Measurements from ENCODE around the gene ARL2. TPM values are rescaled to one million over a fixed set of nuclear protein-coding genes. Genes with fewer than 3 reads are reported as not detected.

The ARL2 gene
- total RNA-seq, 3 donors from 2014 or later (not counting 1 experiment from before 2014, with no cell fraction given): 19.9 to 20.5 (median 20.2) TPM

GRCh38 chr11:65035579-65035978, 21.6 kb downstream of the ARL2 start:
- intact Hi-C loops (cut with micrococcal nuclease): no loop called here
- H3K27me3 Mint-ChIP-seq (ENCODE audit: low read depth in 2 of 2): no peaks in the 10 kb centered on the region
- WGBS (ENCODE audit: insufficient coverage): 91% methylated on average over 11 of the region's 11 CpGs

GRCh38 chr11:65036931-65037330, 23.0 kb downstream of the ARL2 start:
- intact Hi-C loops (cut with micrococcal nuclease): no loop called here
- Mint-ChIP-seq H3K9me3 (no peaks in the 10 kb centered on the region), H3K4me3 (no peak overlapping the region), H3K4me1 (peaks cover 6% of the 10 kb centered on the region in 2 donors), H3K27me3 (ENCODE audit: low read depth in 2 of 2) (no peaks in the 10 kb centered on the region), H3K27ac (no peak overlapping the region), H3K36me3 (no peaks in the 10 kb centered on the region)
- 94% methylated on average over 6 of the region's 6 CpGs for WGBS (ENCODE audit: insufficient coverage)
- no peak for TF ChIP-seq CTCF (IDR thresholded peaks at IDR 0.05)
- Histone ChIP-seq H3K9me3 (ENCODE audit: control insufficient read depth, insufficient read depth, low read length) (no peaks in the 10 kb centered on the region), H3K4me3 (ENCODE audit: low read length) (no peak overlapping the region), H3K27ac (ENCODE audit: low read length) (no peak overlapping the region), H3K36me3 (ENCODE audit: control insufficient read depth, insufficient read depth, low read length) (peaks cover 28% of the 10 kb centered on the region), H3K27me3 (ENCODE audit: control insufficient read depth, insufficient read depth, low read length) (no peaks in the 10 kb centered on the region), H3K4me1 (ENCODE audit: control insufficient read depth, insufficient read depth, low read length) (peaks cover 11% of the 10 kb centered on the region)
- DNase-seq (no peak), ATAC-seq (no peak)

More at GRCh38 chr11:65035579-65035978, 21.6 kb downstream of the ARL2 start:
- TF ChIP-seq CTCF (IDR thresholded peaks at IDR 0.05): no peak
- Mint-ChIP-seq H3K36me3 (no peaks in the 10 kb centered on the region), H3K27ac (no peak overlapping the region), H3K4me3 (no peak overlapping the region), H3K9me3 (no peaks in the 10 kb centered on the region), H3K4me1 (peaks cover 2 to 3% of the 10 kb centered on the region in 2 donors)
- H3K9me3 ChIP-seq (ENCODE audit: control insufficient read depth, insufficient read depth, low read length): no peaks in the 10 kb centered on the region
- peaks cover 29% of the 10 kb centered on the region for H3K36me3 ChIP-seq (ENCODE audit: control insufficient read depth, insufficient read depth, low read length)
- no peak for ATAC-seq
- no peak overlapping the region for H3K4me3 ChIP-seq (ENCODE audit: low read length)
- no peak for DNase-seq
- H3K4me1 ChIP-seq (ENCODE audit: control insufficient read depth, insufficient read depth, low read length): peaks cover 5% of the 10 kb centered on the region
- H3K27ac ChIP-seq (ENCODE audit: low read length): no peak overlapping the region
- H3K27me3 ChIP-seq (ENCODE audit: control insufficient read depth, insufficient read depth, low read length): no peaks in the 10 kb centered on the region

- Mint-ChIP-seq H3K9me3 (no peaks in the 10 kb centered on the region), H3K27me3 (ENCODE audit: low read depth in 2 of 2) (no peaks in the 10 kb centered on the region), H3K36me3 (no peaks in the 10 kb centered on the region), H3K4me1 (peaks cover 6 to 19% of the 10 kb centered on the region in 2 donors), H3K4me3 (peak overlapping the region; percentile 90), H3K27ac (peak overlapping the region; percentile 82 to 86)
- ATAC-seq: no peak
- H3K36me3 ChIP-seq (ENCODE audit: control insufficient read depth, insufficient read depth, low read length): peaks cover 16% of the 10 kb centered on the region
- WGBS (ENCODE audit: insufficient coverage): 30% methylated on average over 7 of the region's 7 CpGs
- DNase-seq: no peak
- peak overlapping the region; percentile 80 for H3K27ac ChIP-seq (ENCODE audit: low read length)
- no peak for TF ChIP-seq CTCF (IDR thresholded peaks at IDR 0.05)
- H3K9me3 ChIP-seq (ENCODE audit: control insufficient read depth, insufficient read depth, low read length): no peaks in the 10 kb centered on the region
- peak overlapping the region; percentile 61 for H3K4me3 ChIP-seq (ENCODE audit: low read length)
- H3K4me1 ChIP-seq (ENCODE audit: control insufficient read depth, insufficient read depth, low read length): peaks cover 16% of the 10 kb centered on the region
- no peaks in the 10 kb centered on the region for H3K27me3 ChIP-seq (ENCODE audit: control insufficient read depth, insufficient read depth, low read length)
- intact Hi-C loops (cut with micrococcal nuclease): no loop called here
Observed at GRCh38 chr11:65040520-65040846, 26.5 kb downstream of the ARL2 start.

All from natural killer cell (primary cell).